ENCODE measurements around the gene GJA10. TPM values are rescaled to one million over a fixed set of nuclear protein-coding genes. Genes with fewer than 3 reads are reported as not detected.

Gene GJA10
- polyA plus RNA-seq, 2 donors: not detected

DNA sequence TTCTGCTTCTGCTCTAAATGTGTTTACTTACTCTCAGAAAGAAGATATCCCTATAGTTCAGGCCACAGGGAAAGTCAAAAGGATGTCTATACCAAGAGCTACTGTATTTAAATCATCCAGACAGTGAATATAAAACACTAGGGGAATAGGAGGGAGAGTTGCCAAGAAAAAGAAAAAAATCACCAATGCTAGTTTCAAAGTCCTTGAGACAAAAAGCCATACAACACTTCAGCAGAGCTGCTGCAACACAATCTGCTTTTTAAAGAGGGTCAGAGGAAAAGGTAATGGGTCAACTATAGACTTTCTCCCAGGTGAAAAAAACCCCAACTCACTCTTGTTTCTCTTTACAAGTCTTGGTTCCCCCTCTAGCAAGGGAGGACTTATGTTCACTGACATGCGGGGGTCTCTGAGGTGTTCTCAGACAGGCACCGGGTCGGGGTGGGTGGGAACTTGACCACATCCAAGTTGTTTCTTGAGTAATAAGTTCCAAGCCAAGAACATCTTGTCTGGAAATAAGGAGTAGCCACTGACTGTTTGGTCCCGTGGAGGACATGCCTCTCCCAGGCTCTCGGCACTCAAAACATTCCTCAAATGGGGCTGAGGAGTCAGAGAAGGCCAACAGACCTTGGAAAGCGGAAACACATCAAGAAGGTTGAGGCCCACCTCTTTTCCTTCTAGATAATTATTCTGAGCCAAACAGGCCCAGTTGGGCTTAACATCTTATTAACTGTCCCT lies 47.7 kb downstream of the GJA10 start:
- Histone ChIP-seq H3K4me3 (ENCODE audit: low read depth in 1 of 2, low read length in 2 of 2) (no peak overlapping the region), H3K4me1 (ENCODE audit: control insufficient read depth in 2 of 2, insufficient read depth in 2 of 2, low read length in 1 of 2) (peaks cover 0 to 2% of the 10 kb centered on the region in 2 donors), H3K9me3 (ENCODE audit: control insufficient read depth in 2 of 2, insufficient read depth in 1 of 2, low read depth in 1 of 2, low read length in 1 of 2) (no peaks in the 10 kb centered on the region), H3K27me3 (ENCODE audit: control insufficient read depth in 1 of 2, insufficient read depth in 2 of 2, low read length in 2 of 2) (no peaks in the 10 kb centered on the region), H3K36me3 (ENCODE audit: control insufficient read depth in 2 of 2, insufficient read depth in 2 of 2, low read length in 1 of 2) (no peaks in the 10 kb centered on the region), H3K27ac (ENCODE audit: low read depth in 2 of 2, low read length in 1 of 2) (no peak overlapping the region)
- WGBS, 2 donors: 92 to 93% methylated on average over 6 of the region's 6 CpGs

DNA sequence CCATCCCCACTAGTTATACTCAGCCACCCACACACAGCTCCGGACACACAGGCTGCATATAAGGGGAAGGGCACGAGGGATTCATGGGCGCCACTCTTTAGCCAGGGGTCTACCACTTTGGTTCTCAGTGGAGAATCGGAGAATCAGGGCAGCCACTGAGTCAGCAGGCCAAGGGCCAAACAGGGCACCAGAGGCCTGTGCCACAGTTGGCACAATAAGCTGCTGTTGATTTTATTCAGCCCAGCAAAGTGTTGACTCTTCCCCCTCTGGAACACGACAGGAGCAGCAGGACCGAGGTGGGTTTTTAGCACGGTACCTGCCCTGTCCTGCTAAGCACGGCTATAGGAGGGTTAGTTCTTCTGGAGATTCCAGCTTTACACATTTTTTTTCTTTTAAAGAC lies 48.3 kb downstream of the GJA10 start:
- H3K36me3 ChIP-seq (ENCODE audit: control insufficient read depth in 2 of 2, insufficient read depth in 2 of 2, low read length in 1 of 2): no peaks in the 10 kb centered on the region
- H3K27me3 ChIP-seq (ENCODE audit: control insufficient read depth in 1 of 2, insufficient read depth in 2 of 2, low read length in 2 of 2): no peaks in the 10 kb centered on the region
- no peak overlapping the region for H3K27ac ChIP-seq (ENCODE audit: low read depth in 2 of 2, low read length in 1 of 2)
- WGBS, 2 donors: 97% methylated on average over 8 of the region's 8 CpGs
- H3K4me3 ChIP-seq (ENCODE audit: low read depth in 1 of 2, low read length in 2 of 2): no peak overlapping the region
- peaks cover 0 to 2% of the 10 kb centered on the region in 2 donors for H3K4me1 ChIP-seq (ENCODE audit: control insufficient read depth in 2 of 2, insufficient read depth in 2 of 2, low read length in 1 of 2)
- no peaks in the 10 kb centered on the region for H3K9me3 ChIP-seq (ENCODE audit: control insufficient read depth in 2 of 2, insufficient read depth in 1 of 2, low read depth in 1 of 2, low read length in 1 of 2)

DNA sequence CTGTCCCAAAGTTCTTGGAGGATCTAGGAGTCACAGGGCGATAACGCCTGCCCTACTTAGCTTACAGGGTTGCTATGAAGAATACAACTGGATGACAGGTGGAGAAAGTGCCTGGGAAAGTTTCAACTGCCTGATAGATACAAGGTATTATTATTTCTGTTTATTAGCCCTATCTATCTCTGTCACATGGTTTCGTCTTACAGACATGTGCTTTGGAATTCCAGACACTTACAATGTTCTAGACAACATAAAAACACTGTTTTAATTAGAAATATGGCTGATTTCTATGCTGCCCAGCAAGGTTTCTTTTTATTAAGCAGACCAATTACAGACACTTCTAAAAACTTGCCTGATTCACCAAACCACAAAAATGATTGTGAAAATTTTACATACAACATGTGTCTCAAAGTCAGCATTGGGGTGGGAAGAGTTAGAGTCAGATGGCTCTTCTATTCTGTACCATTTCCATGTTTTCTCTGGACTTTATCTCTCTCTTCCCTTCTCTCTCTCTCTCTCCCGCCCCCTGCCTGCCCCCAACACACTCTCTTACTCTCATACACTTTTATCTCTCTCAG lies 50.0 kb downstream of the GJA10 start:
- H3K9me3 ChIP-seq (ENCODE audit: control insufficient read depth in 2 of 2, insufficient read depth in 1 of 2, low read depth in 1 of 2, low read length in 1 of 2): no peaks in the 10 kb centered on the region
- H3K36me3 ChIP-seq (ENCODE audit: control insufficient read depth in 2 of 2, insufficient read depth in 2 of 2, low read length in 1 of 2): no peaks in the 10 kb centered on the region
- H3K4me3 ChIP-seq (ENCODE audit: low read depth in 1 of 2, low read length in 2 of 2): no peak overlapping the region
- WGBS, 2 donors: 92% methylated on average over 4 of the region's 4 CpGs
- no peak overlapping the region for H3K27ac ChIP-seq (ENCODE audit: low read depth in 2 of 2, low read length in 1 of 2)
- peaks cover 0 to 2% of the 10 kb centered on the region in 2 donors for H3K4me1 ChIP-seq (ENCODE audit: control insufficient read depth in 2 of 2, insufficient read depth in 2 of 2, low read length in 1 of 2)
- no peaks in the 10 kb centered on the region for H3K27me3 ChIP-seq (ENCODE audit: control insufficient read depth in 1 of 2, insufficient read depth in 2 of 2, low read length in 2 of 2)

DNA sequence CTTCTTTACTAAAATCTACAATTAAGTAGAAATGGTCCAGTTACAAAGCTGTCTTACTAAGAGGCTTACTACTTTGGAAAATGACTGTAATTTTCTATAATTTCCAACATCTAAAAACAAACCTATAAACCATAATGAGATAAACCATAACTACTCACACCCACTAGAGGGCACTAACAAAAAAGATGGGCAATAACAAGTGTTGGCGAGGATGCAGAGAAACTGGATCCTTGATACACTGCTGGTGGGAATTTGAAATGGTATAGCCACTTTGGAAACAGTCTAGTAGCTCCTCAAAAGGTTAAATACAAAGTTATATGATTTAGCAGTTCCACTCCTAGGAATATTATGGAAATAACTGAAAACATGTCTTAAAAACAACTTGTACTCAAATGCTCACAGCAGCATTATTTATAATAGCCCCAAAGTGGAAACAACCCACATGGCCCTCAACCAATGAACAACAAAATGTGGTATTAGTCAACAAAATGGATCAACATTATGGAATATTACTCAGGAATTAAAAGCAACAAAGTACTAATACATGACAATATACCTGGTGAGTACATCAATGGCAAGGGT lies 50.6 kb downstream of the GJA10 start:
- Histone ChIP-seq H3K4me1 (ENCODE audit: control insufficient read depth in 2 of 2, insufficient read depth in 2 of 2, low read length in 1 of 2) (peaks cover 0 to 2% of the 10 kb centered on the region in 2 donors), H3K27me3 (ENCODE audit: control insufficient read depth in 1 of 2, insufficient read depth in 2 of 2, low read length in 2 of 2) (no peaks in the 10 kb centered on the region), H3K36me3 (ENCODE audit: control insufficient read depth in 2 of 2, insufficient read depth in 2 of 2, low read length in 1 of 2) (no peaks in the 10 kb centered on the region), H3K27ac (ENCODE audit: low read depth in 2 of 2, low read length in 1 of 2) (no peak overlapping the region), H3K4me3 (ENCODE audit: low read depth in 1 of 2, low read length in 2 of 2) (no peak overlapping the region), H3K9me3 (ENCODE audit: control insufficient read depth in 2 of 2, insufficient read depth in 1 of 2, low read depth in 1 of 2, low read length in 1 of 2) (no peaks in the 10 kb centered on the region)
- 86 to 90% methylated on average over 1 of the region's 1 CpG for WGBS, 2 donors

Other genes starting within 250 kb of the GJA10 start
- 10 to 100 TPM; 10.1 to 23.9 TPM for gene MDN1, start 74.7 kb upstream of the GJA10 start, polyA plus RNA-seq
- gene CASP8AP2, start 64.6 kb upstream of the GJA10 start, polyA plus RNA-seq: 1 to 10 TPM; 3.2 to 4.4 TPM